Testis (tissue), 3 donors: Measurements from ENCODE around the gene LYPD4. TPM values are rescaled to one million over a fixed set of nuclear protein-coding genes. Genes with fewer than 3 reads are reported as not detected.

Experiments
- DNase-seq: peaks from one replicate; pipeline ENCODE4 v3.0.0-alpha.2; 2019
- H3K27ac ChIP-seq, 2 donors: fragments of 200-600 bp; sonication (generic); one replicate each; pipeline ENCODE4 v1.5.1; 2019
- H3K27me3 ChIP-seq: fragments of 200-600 bp; sonication (generic); one replicate; pipeline ENCODE4 v1.5.1; 2019
- H3K36me3 ChIP-seq: fragments of 200-600 bp; sonication (generic); one replicate; pipeline ENCODE4 v1.5.1; 2017; ENCODE audit warnings: low read depth; ENCODE audit errors: missing control alignments
- H3K4me1 ChIP-seq: fragments of 200-600 bp; sonication (generic); one replicate; pipeline ENCODE4 v1.5.1; 2019
- H3K4me3 ChIP-seq, 2 donors: fragments of 200-600 bp; sonication (generic); one replicate each; pipeline ENCODE4 v1.5.1; 2017 to 2019
- H3K9me3 ChIP-seq: fragments of 200-600 bp; sonication (generic); one replicate; pipeline ENCODE4 v1.5.1; 2017
- POLR2A ChIP-seq: fragments of 450-650 bp; IDR thresholded peaks from one replicate; pipeline ENCODE4 v1.6.1; 2017; ENCODE audit warnings: antibody characterized with exemption, mild to moderate bottlenecking, moderate library complexity
- WGBS, 2 donors: methylation state at CpG; one replicate each; pipeline ENCODE4 v1.1.5; 2018; 5-methylcytosine and 5-hydroxymethylcytosine counted together
- intact Hi-C: fragments of 100-400 bp; cut with DNase I; formaldehyde crosslinking; loops from one replicate; pipeline ENCODE4 v1.15.1; 2023; ENCODE audit warnings: low total_unique reads
- polyA plus RNA-seq: library from polyadenylated mRNA; stranded (reverse); fragments of 350-450 nt; fragmentation: Illumina TruSeq; extraction: RNeasy Lipid Tissue Mini Kit (QIAGEN cat#74804); gene quantifications from one replicate; pipeline ENCODE4 v1.2.3, GENCODE V29; 2014; ENCODE audit warnings: low read depth, low replicate concordance; ENCODE audit not compliant: insufficient read depth
- total RNA-seq, 2 donors: library from RNA; depleted of rRNA; stranded (reverse); fragments of >200 nt; gene quantifications; one replicate each; pipeline ENCODE4 v1.2.3, GENCODE V29; 2016
- TF ChIP-seq, protein P1 (sequence below), 3 experiments: fragments of 450-650 bp in 2 of 3; fragments of 200-600 bp in 1 of 3; sonication (generic) in 1 of 3; IDR thresholded peaks; one replicate each; pipeline ENCODE4 v1.5.1; 2016 to 2019; ENCODE audit warnings: antibody characterized with exemption in 3 of 3, mild to moderate bottlenecking in 2 of 3, moderate library complexity in 1 of 3

The LYPD4 gene
- total and polyA plus RNA-seq, 3 donors from 2014 or later: 33.6 to 198 (median 68.4) TPM

DNA sequence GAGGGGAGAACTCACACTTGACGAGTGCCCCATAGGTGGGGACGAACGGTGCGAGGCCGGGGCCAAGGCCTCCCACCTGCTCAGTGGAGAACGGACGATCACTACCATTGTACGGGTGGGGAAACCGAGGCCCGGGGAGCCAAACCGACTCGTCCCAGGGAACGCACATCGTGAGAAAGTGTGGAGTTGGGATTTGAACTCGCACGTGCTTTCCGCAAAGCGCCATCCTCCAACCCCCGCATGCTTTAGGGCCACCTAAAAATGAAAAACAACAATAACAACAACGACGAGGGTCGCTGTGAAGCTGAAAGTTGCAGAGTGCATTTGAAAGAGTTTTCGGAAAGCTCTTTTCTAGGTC, 39.0 kb upstream of the LYPD4 start:
- intact Hi-C loops: no loop called here
- Histone ChIP-seq H3K4me3 (peak overlapping the region; percentile 71 to 83), H3K4me1 (peaks cover 3% of the 10 kb centered on the region), H3K36me3 (no peaks in the 10 kb centered on the region), H3K27ac (peak overlapping the region; percentile 48 to 75), H3K9me3 (no peaks in the 10 kb centered on the region), H3K27me3 (no peaks in the 10 kb centered on the region)
- DNase-seq: no peak
- 1% methylated on average over 17 to 23 of the region's 23 CpGs for WGBS, 2 donors
- TF ChIP-seq POLR2A: no peak
- TF ChIP-seq, protein P1, sequence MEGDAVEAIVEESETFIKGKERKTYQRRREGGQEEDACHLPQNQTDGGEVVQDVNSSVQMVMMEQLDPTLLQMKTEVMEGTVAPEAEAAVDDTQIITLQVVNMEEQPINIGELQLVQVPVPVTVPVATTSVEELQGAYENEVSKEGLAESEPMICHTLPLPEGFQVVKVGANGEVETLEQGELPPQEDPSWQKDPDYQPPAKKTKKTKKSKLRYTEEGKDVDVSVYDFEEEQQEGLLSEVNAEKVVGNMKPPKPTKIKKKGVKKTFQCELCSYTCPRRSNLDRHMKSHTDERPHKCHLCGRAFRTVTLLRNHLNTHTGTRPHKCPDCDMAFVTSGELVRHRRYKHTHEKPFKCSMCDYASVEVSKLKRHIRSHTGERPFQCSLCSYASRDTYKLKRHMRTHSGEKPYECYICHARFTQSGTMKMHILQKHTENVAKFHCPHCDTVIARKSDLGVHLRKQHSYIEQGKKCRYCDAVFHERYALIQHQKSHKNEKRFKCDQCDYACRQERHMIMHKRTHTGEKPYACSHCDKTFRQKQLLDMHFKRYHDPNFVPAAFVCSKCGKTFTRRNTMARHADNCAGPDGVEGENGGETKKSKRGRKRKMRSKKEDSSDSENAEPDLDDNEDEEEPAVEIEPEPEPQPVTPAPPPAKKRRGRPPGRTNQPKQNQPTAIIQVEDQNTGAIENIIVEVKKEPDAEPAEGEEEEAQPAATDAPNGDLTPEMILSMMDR (IDR thresholded peaks at IDR 0.05): no peak

DNA sequence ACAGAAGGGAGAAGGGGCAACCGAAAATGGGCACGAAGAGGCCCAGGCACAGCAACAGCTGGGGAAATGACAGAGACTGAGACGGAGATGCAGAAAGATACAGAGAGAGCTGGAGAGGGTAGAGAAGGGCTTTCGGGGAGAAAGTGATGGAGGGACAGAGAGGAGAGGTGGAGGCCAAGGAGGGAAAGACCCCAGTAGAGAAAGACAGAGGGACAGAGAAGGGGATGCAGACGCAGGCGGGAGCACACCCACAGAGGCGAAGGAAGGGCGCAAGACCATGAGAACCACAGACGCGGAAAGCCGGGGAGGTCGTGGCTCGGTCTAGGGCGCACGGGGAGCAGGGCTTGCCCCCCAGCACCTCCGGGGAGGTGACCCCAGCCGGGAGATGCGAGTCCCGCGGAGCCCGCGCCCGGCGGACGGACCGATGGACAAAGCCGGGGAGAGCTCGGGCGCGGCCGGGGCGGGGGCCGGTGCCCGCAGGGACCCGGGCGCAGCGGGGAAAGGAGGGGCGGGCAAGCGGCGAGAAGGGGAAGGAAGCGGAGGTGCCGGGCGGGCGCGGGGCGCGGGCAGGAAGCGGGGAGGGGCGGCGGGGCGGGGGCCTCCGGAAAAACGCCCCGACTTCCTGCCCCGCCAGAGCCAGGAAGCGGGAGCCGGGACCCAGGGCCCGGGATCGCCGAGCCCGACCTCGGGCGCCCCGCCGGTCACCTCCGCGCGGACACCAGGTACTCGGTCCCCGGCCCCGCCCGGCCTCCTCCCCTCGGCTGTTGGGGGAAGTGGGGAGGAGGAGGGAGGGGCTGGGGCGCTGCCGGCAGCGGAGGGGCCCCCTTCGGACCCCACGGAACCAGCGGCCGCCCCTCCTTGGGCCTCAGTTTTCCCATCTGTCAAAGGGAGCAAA, 38.3 kb upstream of the LYPD4 start, which contains the start of gene ARHGEF1:
ARHGEF1 (plus strand) TSS at position 617 of the 895 bp plus-strand sequence. CDS start 4,899 bp downstream, outside the sequence.
- WGBS, 2 donors: 2% methylated on average over 17 to 52 of the region's 80 CpGs
- peaks cover 3% of the 10 kb centered on the region for H3K4me1 ChIP-seq

DNA sequence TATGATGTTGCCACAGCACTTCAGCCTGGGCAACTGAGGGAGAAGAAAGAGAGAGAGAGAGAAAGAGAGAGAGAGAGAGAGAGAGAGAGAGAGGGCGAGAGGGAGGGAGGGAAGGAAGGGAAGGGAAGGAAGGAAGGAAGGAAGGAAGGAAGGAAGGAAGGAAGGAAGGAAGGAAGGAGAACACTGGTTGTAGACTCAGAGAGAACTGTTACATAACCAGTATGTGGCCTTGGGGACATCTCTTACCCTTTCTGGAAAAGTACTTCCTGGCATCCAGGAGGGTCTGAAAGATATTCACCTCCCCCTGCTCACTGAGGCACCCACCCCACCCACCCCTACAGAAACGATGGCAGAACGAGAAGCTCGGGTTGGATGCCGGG, 35.8 kb upstream of the LYPD4 start:
- intact Hi-C loops: no loop called here
- DNase-seq: no peak
- Histone ChIP-seq H3K36me3 (no peaks in the 10 kb centered on the region), H3K9me3 (no peaks in the 10 kb centered on the region), H3K4me3 (no peak overlapping the region), H3K4me1 (peaks cover 3% of the 10 kb centered on the region), H3K27ac (no peak overlapping the region), H3K27me3 (no peaks in the 10 kb centered on the region)
- TF ChIP-seq, protein P1 (IDR thresholded peaks at IDR 0.05): no peak
- TF ChIP-seq POLR2A: no peak
- WGBS, 2 donors: 49 to 85% methylated on average over 5 of the region's 5 CpGs

More for the DNA sequence above, 38.3 kb upstream of the LYPD4 start, which contains the start of gene ARHGEF1:
- H3K4me3 ChIP-seq: peak within 1 kb of the TSS; percentile 71 to 83
- no peak for TF ChIP-seq POLR2A
- TF ChIP-seq, protein P1 (IDR thresholded peaks at IDR 0.05): no peak
- no peaks in the 10 kb centered on the region for H3K9me3 ChIP-seq
- peak within 1 kb of the TSS; percentile 48 to 75 for H3K27ac ChIP-seq
- H3K36me3 ChIP-seq: no peaks in the 10 kb centered on the region
- H3K27me3 ChIP-seq: no peaks in the 10 kb centered on the region
- intact Hi-C loops: no loop called here
- peak; percentile 36 for DNase-seq

DNA sequence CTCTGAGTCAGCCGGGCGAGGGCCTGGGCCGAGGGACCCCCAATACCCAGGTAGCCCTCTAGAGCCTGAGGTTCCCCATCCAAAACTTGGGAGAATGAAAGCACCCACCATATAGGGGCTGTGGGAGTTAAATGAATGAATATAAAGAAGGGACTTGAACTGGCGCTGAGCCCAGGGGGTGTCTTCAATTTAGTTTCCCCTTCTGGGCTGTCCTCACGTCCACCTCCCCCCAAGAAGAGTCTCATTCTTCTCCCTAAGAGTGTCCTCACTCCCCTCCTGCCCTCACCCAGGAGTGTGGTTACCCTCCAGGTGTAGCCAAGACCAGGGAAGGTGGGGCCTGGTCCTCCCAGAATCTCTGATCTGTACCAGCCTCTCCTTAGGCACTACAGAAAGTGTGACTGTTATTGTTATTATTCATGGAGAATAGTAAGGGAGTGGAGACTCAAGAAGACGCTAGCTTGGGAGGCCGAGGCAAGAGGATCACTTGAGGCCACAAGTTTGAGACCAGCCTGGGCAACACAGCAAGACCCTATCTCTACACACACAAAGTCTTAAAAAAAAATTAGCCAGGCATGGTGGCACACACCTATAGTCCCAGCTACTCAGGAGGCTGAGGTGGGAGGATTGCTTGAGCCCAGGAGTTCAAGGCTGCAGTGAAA, 35.3 kb upstream of the LYPD4 start:
- Histone ChIP-seq H3K9me3 (no peaks in the 10 kb centered on the region), H3K36me3 (no peaks in the 10 kb centered on the region), H3K27ac (no peak overlapping the region), H3K4me3 (no peak overlapping the region), H3K4me1 (no peaks in the 10 kb centered on the region), H3K27me3 (no peaks in the 10 kb centered on the region)
- WGBS, 2 donors: 89% methylated on average over 4 to 7 of the region's 7 CpGs
- intact Hi-C loops: loop anchor here (10.0 kb wide), 1 partner anchor 75 kb away; the partner anchor contains the start of gene RABAC1
- DNase-seq: no peak
- TF ChIP-seq, protein P1 (IDR thresholded peaks at IDR 0.05): no peak
- TF ChIP-seq POLR2A: no peak
